Measurements from ENCODE around the gene MIEF1. TPM values are rescaled to one million over a fixed set of nuclear protein-coding genes. Genes with fewer than 3 reads are reported as not detected.
A peak's percentile ranks its signal among the peaks of the same experiment; 100 is the strongest.

MIEF1 gene
- total and polyA plus RNA-seq, 2 experiments from 2014 or later: 13.2 to 40.1 TPM

- H3K4me1 ChIP-seq (ENCODE audit: insufficient read depth): peaks cover 39% of the 10 kb centered on the region
- H3K79me2 ChIP-seq (replicated peaks; ENCODE audit: insufficient read depth): no peaks in the 10 kb centered on the region
- no peaks in the 10 kb centered on the region for H3K9me2 ChIP-seq (ENCODE audit: insufficient read depth)
- no peak overlapping the region for H2AFZ ChIP-seq
- H3K36me3 Mint-ChIP-seq (ENCODE audit: low read depth): no peaks in the 10 kb centered on the region
- H3K4me3 Mint-ChIP-seq: no peak overlapping the region
- no peak overlapping the region for H3K27ac Mint-ChIP-seq
- H3K4me1 Mint-ChIP-seq: peaks cover 56% of the 10 kb centered on the region
- TF ChIP-seq REST (IDR thresholded peaks at IDR 0.05; ENCODE audit: unreplicated experiment) (no peak), POLR2AphosphoS5 (IDR thresholded peaks at IDR 0.05; ENCODE audit: low read depth) (no peak), EZH2 (IDR thresholded peaks at IDR 0.05; ENCODE audit: low read depth, unreplicated experiment) (no peak), ZNF462 (CRISPR knock-in tag; IDR thresholded peaks at IDR 0.05) (no peak), EZH2phosphoT487 (IDR thresholded peaks at IDR 0.05; ENCODE audit: unreplicated experiment) (no peak), ETS1 (IDR thresholded peaks at IDR 0.05) (no peak)
- H3K4me2 ChIP-seq: peak overlapping the region; percentile 73
- H3K9me3 Mint-ChIP-seq: no peaks in the 10 kb centered on the region
- H3K27me3 ChIP-seq (ENCODE audit: insufficient read depth): no peaks in the 10 kb centered on the region
- ATAC-seq (peak; percentile 15), DNase-seq (ENCODE audit: low spot score) (no peak)
- H3F3A ChIP-seq (replicated peaks; ENCODE audit: low read depth): peaks cover 14% of the 10 kb centered on the region
- no peaks in the 10 kb centered on the region for H3K36me3 ChIP-seq (ENCODE audit: insufficient read depth)
- no peak overlapping the region for H3K27ac ChIP-seq (ENCODE audit: low read depth)
- peaks cover 25% of the 10 kb centered on the region for H3K27me3 Mint-ChIP-seq (ENCODE audit: insufficient read depth, low read depth, poor library complexity)
- no peak overlapping the region for H3K4me3 ChIP-seq
- no peaks in the 10 kb centered on the region for H4K20me1 ChIP-seq (replicated peaks; ENCODE audit: insufficient read depth)
These were observed 32.2 kb upstream of the MIEF1 start for GRCh38 chr22:39469681-39470450.

Measured in GM23338 (cell line).